KG1 (cell line): Measurements from ENCODE around the gene COL6A3.

ENCODE experiments used
- DNase-seq: peaks from one replicate; lab custom pipeline; 2025; lab: John Stamatoyannopoulos, UW

Gene COL6A3

DNA sequence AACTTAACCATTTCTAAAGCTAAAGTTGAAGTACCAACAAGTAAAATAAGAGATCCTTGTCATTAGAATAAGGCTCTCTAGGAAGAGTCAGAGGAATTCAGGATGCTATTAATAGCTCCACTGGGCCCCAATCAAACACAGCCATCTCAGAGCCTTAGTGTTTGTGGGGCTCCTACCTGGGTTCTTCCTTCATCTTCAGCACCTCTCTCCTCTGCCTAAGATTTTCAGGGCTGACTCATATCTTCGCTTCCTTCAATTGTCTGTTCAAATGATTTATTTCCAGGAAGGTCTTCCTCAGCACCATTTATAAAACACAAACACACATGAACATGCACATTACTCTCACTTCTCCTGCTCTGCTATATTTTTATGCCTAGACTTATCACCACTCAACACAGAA is 119.5 kb downstream of the COL6A3 start:
- no peak for DNase-seq

DNA sequence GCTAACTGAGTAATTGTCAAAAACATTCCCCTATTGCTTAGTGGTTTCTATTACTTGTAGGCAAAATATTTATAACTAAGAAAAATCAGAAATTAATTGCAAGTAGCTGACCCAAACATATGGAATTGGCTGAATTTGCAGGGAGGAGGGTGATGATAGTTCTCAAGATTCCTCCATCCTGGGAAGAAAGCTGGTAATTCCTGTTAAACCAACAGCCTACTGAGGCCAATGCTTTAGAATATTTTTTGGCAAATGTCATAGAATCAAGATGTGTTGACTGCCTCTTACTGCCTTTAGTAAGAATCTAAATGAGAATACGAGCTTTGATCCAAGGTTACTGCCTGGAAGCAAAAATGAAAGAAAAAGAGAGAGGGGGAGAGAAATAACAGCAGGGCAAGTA is 120.0 kb downstream of the COL6A3 start:
- no peak for DNase-seq

DNA sequence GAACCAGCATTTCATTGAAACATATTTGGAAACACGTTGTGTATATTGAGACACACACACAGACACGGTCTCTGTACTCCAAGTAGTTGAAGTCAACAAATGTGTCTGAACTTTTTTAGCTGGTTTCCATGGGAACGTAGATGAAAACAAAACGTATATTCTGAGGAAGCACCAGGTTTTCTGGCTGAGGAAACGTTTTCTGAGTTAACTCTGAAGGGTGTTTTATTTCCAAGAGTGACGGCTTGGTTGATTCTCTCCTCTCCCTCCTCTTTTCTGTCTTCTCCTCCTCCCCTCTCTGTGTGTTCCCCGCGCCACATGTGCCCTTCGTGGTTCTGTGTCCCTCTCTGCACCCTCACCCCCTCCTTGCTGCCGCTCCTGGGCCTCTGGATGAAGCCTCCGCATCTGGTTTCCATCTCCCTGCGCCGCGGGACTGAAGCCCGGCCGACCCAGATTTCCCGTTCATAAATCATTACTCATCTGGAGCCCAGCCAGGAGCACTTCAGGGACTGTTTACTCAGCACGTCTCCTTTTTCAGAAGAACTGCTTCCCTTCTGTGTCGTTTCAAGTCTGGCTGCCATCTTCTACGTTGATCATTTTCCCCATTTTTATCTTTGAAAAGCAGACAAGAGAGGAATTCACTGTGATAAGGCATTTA is 122.7 kb downstream of the COL6A3 start:
- DNase-seq, result peak; percentile 12

DNA sequence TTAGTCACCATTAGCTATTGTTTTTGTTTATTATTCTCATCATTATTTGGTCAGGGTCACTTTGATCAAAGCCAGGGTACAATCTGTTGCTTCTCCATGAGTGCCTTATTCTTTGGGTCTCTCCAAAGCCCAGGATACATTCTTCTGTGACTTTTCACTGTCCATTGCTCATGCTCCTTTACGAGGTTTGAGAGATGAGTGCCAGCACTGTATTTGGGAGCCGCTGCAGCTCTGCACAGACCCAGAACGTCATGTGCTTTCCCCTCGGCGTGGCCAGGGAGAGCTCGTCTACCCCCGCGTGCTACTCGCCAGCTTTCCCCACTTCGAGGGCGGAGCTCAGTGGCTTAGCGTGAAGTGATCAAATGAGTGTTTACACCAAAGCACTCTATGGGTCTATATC is 123.7 kb downstream of the COL6A3 start:
- no peak for DNase-seq

DNA sequence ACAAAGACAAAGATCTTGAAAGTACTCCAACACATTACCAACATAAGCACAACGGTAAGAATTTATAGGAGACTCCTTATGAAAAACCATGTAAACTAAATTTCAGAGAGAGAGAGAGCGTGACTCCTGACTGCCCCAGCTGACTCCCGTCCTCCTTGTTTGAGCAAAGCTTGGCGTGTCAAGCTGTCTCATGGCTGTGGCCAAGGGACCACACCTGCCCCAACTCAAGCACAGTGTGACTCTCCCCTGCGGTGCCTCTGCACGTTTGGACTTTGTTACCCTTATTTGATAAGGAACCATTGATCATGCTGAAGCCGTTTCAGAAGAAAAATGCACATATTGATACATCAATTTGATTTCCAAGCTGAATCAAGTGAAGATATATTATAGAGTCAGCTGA is 124.8 kb downstream of the COL6A3 start:
- no peak for DNase-seq

DNA sequence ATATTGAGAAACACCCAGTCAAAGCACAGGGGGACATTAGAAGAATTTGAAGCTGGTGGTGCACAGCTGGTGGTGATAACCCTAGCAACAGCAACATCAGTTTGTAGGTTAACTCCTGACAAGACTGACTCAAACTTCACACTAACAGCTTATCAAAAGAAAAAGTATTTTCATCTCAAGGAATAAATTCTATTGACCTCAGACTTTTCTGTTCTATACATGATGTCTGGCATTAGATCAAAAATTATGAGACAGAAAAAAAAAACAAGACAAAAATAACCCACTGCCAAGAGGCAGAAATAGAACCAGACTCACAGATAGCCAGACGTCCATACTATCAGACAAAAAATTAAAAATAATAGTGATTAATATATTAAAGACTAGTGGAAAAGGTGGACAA is 126.1 kb downstream of the COL6A3 start:
- no peak for DNase-seq

DNA sequence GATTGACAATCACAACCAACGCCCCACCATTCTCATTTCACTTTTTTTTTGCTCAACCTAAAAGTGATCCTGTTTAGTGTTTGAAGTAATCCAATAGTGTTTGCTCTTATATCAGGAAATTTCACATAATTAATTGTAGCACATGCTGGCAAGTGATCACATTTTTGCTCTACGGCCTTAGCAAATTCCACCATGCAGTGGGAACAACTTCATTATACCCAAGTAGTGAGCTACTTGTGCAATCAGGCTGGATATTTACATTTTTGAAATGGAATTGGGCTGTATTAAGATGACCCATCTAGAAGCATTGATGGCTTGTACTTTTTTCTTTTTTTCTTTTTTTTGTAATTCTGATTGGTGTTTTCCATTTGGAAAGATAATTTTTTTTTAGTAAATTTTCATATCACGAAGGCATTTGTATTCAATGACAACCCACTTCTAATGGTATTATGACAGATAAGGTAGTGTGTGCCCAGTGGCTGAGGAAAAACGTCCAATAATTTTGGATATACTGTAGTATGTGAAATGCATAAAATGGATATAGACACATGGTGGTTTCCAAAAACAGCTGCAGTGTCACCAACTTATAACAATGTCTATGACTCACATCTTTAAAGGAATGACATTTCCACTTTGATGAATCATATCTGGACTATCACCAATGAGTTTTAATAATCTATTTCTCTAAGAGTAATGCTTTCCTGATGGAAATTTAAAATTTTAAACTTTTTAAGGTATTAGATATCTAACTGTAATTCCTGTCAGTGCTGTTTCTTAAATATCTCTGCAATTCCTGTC is 130.6 kb downstream of the COL6A3 start:
- DNase-seq, result no peak

DNA sequence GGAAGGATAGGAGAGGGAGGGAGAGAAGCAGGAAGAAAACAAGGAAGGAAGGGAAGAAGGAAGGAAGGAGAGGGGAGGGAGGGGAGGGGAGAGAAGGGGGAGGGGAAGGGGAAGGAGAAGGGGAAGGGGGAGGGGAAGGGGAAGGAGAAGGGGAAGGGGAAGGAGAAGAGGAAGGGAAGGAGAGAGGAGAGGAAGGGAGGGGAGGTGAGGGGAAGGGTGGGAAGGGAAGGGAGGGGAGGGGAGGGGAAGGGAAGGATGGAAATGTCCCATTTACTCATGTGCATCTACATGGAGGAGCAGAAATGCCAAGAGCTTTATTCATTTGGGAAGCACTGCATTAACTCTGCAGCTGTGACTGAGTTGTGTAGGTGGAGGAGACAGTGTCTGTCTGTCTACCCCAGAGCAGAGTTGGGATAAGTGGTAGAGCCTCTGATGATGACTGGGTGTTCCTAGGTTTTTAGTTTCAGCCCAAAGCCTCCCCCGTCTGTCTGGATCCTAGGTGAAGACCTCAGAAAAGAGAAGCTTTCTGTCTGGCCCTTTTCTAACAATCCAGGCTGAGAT is 131.3 kb downstream of the COL6A3 start:
- DNase-seq, result no peak

DNA sequence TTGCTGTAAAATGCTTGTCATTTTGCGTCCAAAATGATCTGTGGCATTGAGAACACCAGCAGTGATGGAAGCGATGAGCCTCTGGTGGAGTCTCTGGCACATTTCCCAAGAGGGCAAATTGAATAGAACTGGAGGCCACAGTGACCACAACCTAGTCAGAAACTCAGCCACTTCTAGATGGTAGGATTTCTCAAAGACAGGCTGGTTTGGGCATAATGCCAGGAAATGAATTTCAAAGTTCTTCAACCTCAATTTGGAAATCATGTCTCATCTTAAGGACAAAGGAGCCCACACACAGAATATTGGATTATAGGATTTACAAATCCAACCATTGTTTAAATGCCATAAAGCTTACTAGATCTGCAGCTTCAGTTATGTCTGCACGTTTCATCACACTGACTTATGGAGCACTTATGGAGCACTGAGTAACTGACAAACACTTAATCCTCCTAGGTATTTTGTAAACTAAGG is 132.1 kb downstream of the COL6A3 start:
- no peak for DNase-seq

DNA sequence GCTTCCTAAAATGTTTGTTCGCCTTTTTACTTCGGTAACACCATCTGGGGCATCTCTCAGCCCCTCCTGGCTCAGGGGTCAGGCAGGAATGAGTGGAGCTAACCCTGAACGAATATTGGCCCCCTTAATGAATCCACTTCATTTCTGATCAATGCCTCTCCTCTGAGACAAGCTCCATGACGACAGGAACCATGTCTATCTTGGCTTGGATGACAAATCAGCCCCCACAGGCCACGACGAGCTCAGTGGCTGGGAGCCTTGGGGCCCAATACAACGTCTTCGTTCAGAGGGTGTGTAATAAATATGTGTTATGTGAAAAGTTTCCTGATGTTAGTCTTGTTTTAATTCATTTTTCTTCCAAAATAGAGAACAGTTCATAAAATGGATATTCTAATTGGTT is 133.0 kb downstream of the COL6A3 start:
- no peak for DNase-seq

DNA sequence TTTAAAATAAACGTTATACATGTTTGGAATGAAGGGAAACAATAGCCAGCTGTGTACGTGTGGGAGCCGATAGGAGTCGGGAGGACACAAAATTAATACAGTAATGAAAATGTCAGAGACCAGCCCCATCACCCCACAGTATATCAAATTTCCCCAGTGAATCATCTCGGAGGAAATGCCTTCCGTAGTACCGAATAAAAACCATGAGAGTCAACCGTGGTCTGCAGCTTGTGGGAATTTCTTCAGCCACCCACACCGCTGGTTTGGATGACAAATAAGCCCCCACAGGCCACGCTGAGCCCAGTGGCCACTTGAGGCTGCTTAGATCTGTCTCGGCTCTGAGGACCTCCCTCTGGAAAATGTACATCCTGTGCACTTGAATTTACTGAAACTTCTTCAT is 133.7 kb downstream of the COL6A3 start:
- DNase-seq, result no peak

DNA sequence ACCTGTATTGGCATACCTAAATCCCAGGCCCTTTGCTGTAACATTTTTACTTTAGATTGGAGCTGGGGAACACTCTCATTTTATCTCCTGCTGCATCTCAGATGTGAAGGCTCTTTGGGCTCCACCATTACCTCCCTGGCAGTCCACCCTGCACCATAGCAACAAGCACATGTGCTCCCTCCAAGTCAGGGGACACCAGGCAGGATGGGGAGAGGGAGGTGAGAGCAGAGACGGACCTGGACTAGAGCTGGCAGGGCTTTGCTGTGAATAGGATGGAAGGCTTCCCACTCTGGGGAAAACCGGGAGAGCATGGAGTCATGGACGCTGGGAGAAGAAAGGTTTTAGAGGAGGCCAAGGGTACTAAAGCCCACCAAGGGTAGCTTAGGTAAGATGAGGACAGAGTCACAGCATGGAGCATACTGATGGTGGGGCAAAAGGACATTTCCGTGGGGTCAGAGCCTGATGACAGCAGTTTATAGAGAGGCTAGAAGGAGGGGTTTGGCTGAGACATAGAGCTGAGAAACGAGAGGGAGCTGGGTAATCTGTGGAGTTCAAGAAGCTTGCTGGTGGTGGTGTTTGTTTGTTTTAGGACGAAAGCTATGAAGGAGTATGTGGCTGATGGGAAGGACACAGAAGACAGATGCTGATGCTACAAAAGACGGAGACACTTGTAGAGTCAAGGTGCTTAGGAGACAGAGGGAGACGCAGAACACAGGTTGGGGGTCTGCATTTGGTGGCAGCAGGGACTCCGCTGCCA is 134.8 kb downstream of the COL6A3 start:
- DNase-seq, result no peak

DNA sequence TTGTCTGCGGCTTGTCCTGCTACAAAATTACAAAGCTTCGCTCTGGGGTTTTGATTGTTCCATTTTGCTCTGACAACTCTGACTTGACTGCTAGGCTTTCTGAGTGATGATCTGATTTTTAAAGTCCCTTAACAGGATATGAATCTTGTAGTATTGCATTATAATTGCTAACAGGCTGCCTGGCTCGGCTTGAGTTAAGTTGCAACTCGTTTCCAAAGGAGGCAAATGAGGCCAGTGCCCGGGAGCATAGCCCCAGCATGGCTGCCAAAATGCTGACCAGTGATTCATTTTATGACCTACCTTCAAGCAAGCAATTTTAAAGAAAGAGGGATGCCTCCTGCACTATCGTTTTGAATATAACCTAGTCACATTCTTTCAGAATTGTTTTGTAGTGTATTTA is 135.4 kb downstream of the COL6A3 start:
- DNase-seq, result no peak

DNA sequence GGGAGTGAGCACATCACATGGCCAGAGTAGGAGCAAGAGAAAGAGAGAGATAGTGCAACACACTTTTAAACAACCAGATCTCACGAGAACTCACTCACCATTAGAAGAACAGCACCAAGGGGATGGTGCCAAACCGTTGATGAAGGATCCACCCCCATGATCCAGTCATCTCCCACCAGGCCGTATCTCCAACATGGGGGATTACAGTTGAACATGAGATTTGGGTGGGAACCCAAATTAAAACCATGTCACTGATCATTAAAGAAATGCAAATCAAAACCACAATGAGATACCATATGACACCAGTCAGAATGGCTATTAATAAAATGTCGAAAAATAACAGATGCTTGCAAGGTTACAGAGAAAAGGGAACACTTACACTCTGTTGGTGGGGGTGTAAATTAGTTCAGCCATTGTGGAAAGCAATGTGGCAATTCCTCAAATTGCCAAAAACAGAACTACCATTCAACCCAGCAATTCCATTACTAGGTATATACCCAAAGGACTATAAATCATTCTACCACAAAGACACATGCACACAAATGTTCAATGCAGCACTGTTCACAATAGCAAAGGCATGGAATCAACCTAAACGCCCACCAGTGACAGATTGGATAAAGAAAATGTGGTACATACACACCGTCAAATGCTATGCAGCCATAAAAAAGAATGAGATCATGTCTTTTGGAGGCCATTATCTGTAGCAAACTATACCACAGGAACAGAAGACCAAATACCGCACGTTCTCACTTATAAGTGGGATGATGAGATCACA is 137.1 kb downstream of the COL6A3 start:
- DNase-seq, result no peak
